ENCODE measurements around the gene SIGLEC1. TPM values are rescaled to one million over a fixed set of nuclear protein-coding genes. Genes with fewer than 3 reads are reported as not detected.
A peak's percentile ranks its signal among the peaks of the same experiment; 100 is the strongest.

The SIGLEC1 gene
- total and polyA plus RNA-seq, 2 donors (not counting 1 experiment from before 2014, with no cell fraction given) = not detected

DNA sequence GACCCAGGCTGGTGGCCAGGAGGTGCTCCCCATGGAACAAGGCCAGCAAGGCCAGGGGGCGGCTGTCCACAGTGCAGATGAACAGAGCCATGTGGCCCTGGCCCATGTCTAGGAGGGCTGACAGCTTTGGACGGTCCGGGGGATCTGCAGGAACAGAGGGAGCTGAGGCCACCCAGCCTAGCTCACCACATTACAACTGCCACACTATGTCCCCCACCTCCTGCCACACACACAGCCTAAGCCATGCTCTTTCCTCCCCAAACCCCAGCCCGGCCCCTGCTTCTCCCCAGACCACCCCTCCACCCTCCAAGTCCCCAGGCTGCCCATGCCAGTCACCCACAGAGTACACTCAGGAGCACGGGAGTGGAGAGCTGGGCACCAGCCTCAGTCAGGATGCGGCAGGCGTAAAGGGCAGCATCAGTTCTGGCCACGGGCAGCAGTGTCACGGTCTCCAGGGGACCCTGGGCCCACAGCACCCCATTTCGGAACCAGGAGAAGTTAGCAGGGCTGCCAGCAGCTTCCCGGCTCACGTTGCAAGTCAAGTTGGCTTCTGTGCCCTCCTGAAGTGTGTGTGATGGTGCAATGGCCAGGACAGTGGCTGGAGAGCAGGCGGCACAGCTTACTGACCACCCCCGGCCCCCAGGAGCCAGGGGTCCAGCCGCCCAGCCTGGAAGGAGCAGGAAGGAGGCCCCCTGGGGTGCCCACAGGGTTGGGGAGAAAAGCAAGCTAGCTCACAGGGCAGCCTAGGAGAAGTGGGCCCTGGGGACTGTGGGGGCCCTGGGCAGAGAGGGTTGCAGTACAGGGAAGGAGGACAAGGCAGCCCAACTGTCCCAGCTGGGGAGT is 15.4 kb downstream of the SIGLEC1 start:
- H3K4me1 ChIP-seq (ENCODE audit: control insufficient read depth, extremely low read depth, insufficient read depth, low read length) = no peaks in the 10 kb centered on the region
- TF ChIP-seq EZH2 (IDR thresholded peaks at IDR 0.05; ENCODE audit: low read length, missing control alignments) = no peak
- TF ChIP-seq, protein P1, sequence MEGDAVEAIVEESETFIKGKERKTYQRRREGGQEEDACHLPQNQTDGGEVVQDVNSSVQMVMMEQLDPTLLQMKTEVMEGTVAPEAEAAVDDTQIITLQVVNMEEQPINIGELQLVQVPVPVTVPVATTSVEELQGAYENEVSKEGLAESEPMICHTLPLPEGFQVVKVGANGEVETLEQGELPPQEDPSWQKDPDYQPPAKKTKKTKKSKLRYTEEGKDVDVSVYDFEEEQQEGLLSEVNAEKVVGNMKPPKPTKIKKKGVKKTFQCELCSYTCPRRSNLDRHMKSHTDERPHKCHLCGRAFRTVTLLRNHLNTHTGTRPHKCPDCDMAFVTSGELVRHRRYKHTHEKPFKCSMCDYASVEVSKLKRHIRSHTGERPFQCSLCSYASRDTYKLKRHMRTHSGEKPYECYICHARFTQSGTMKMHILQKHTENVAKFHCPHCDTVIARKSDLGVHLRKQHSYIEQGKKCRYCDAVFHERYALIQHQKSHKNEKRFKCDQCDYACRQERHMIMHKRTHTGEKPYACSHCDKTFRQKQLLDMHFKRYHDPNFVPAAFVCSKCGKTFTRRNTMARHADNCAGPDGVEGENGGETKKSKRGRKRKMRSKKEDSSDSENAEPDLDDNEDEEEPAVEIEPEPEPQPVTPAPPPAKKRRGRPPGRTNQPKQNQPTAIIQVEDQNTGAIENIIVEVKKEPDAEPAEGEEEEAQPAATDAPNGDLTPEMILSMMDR (conservative IDR thresholded peaks at IDR 0.05 in 1 of 2, IDR thresholded peaks at IDR 0.05 in 1 of 2; ENCODE audit: low read depth in 1 of 2, low read length in 2 of 2) = no peak

DNA sequence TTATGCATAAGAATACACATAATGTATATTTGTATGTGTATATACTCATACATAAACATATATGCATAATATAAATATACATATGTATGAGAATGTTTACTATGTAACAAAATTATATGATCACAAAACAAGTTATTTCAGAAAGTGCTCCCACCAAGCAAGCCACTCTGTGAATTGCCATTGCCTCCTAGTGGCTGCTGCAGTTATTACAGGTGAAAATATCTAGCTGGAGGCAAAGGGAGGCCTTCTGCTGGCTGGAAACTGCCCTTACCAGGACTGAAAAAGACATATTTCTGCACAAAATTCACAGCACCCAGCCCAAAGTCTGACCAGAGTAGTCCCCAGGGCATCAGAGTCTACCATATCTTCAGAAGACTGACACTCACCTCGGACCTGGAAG is 16.2 kb downstream of the SIGLEC1 start:
- Histone ChIP-seq H3K36me3 (ENCODE audit: control insufficient read depth, insufficient read depth, low read length) (no peaks in the 10 kb centered on the region), H3K4me3 (replicated peaks in 1 of 4; ENCODE audit: control extremely low read depth in 1 of 4, insufficient read depth in 1 of 4, low read depth in 3 of 4, low read length in 4 of 4) (no peak overlapping the region), H3K27ac (ENCODE audit: insufficient read depth, low read length) (no peak overlapping the region), H3K4me1 (ENCODE audit: control insufficient read depth, extremely low read depth, insufficient read depth, low read length) (no peaks in the 10 kb centered on the region), H3K27me3 (ENCODE audit: control insufficient read depth, insufficient read depth, low read length) (no peaks in the 10 kb centered on the region), H3K9ac (ENCODE audit: insufficient read depth, low read length) (no peak overlapping the region), H3K9me3 (ENCODE audit: control insufficient read depth, insufficient read depth, low read depth, low read length) (no peaks in the 10 kb centered on the region), H2AFZ (ENCODE audit: low read length) (no peak overlapping the region), H3K4me2 (ENCODE audit: extremely low read depth, insufficient read depth, low read length) (no peak overlapping the region), H4K20me1 (ENCODE audit: control insufficient read depth, extremely low read depth, insufficient read depth, low read length) (no peaks in the 10 kb centered on the region), H3K79me2 (ENCODE audit: control insufficient read depth, insufficient read depth, low read length) (no peaks in the 10 kb centered on the region)
- TF ChIP-seq EZH2 (IDR thresholded peaks at IDR 0.05; ENCODE audit: low read length, missing control alignments) = no peak
- TF ChIP-seq, protein P1 (conservative IDR thresholded peaks at IDR 0.05 in 1 of 2, IDR thresholded peaks at IDR 0.05 in 1 of 2; ENCODE audit: low read depth in 1 of 2, low read length in 2 of 2) = peak; percentile 53 to 67
- peak in 1 of 2 donors; percentile 25 for DNase-seq (ENCODE audit: low read depth in 2 of 2)

More for the DNA sequence above, 15.4 kb downstream of the SIGLEC1 start:
- Histone ChIP-seq H3K36me3 (ENCODE audit: control insufficient read depth, insufficient read depth, low read length) (no peaks in the 10 kb centered on the region), H3K27me3 (ENCODE audit: control insufficient read depth, insufficient read depth, low read length) (no peaks in the 10 kb centered on the region), H3K9ac (ENCODE audit: insufficient read depth, low read length) (no peak overlapping the region), H3K79me2 (ENCODE audit: control insufficient read depth, insufficient read depth, low read length) (no peaks in the 10 kb centered on the region), H3K27ac (ENCODE audit: insufficient read depth, low read length) (no peak overlapping the region), H3K4me2 (ENCODE audit: extremely low read depth, insufficient read depth, low read length) (no peak overlapping the region), H2AFZ (ENCODE audit: low read length) (no peak overlapping the region), H3K9me3 (ENCODE audit: control insufficient read depth, insufficient read depth, low read depth, low read length) (no peaks in the 10 kb centered on the region), H3K4me3 (replicated peaks in 1 of 4; ENCODE audit: control extremely low read depth in 1 of 4, insufficient read depth in 1 of 4, low read depth in 3 of 4, low read length in 4 of 4) (no peak overlapping the region), H4K20me1 (ENCODE audit: control insufficient read depth, extremely low read depth, insufficient read depth, low read length) (no peaks in the 10 kb centered on the region)
- no peak for DNase-seq (ENCODE audit: low read depth in 2 of 2)

DNA sequence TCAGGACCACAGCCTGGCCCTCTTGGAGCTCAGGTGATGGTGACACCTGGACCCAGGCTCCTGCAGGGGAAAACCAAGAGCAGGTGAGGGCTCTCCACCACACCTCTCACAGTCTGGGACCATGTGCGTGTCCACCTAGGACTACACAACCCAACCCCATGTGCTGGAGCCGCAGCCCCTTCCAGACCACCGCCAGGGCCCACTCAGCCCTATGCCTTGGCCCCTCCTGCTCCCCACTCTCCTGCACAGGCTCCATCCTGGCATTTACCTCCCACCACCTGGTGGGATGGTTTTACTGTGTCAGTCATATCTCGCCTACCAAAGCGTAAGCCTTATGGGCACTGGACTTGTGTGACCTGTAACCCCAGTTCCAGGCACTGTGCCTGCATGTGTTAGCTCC is 17.5 kb downstream of the SIGLEC1 start:
- Histone ChIP-seq H3K4me2 (ENCODE audit: extremely low read depth, insufficient read depth, low read length) (no peak overlapping the region), H3K79me2 (ENCODE audit: control insufficient read depth, insufficient read depth, low read length) (no peaks in the 10 kb centered on the region), H3K27ac (ENCODE audit: insufficient read depth, low read length) (no peak overlapping the region), H4K20me1 (ENCODE audit: control insufficient read depth, extremely low read depth, insufficient read depth, low read length) (no peaks in the 10 kb centered on the region), H3K9ac (ENCODE audit: insufficient read depth, low read length) (no peak overlapping the region), H3K36me3 (ENCODE audit: control insufficient read depth, insufficient read depth, low read length) (no peaks in the 10 kb centered on the region), H2AFZ (ENCODE audit: low read length) (no peak overlapping the region), H3K4me1 (ENCODE audit: control insufficient read depth, extremely low read depth, insufficient read depth, low read length) (no peaks in the 10 kb centered on the region), H3K9me3 (ENCODE audit: control insufficient read depth, insufficient read depth, low read depth, low read length) (no peaks in the 10 kb centered on the region), H3K4me3 (replicated peaks in 1 of 4; ENCODE audit: control extremely low read depth in 1 of 4, insufficient read depth in 1 of 4, low read depth in 3 of 4, low read length in 4 of 4) (no peak overlapping the region), H3K27me3 (ENCODE audit: control insufficient read depth, insufficient read depth, low read length) (no peaks in the 10 kb centered on the region)
- DNase-seq (ENCODE audit: low read depth in 2 of 2) = no peak
- TF ChIP-seq, protein P1 (conservative IDR thresholded peaks at IDR 0.05 in 1 of 2, IDR thresholded peaks at IDR 0.05 in 1 of 2; ENCODE audit: low read depth in 1 of 2, low read length in 2 of 2) = no peak
- TF ChIP-seq EZH2 (IDR thresholded peaks at IDR 0.05; ENCODE audit: low read length, missing control alignments) = no peak

Measured in fibroblast of lung (primary cell).